ENCODE results near the gene CNTRL.
"Not testable (repeated sequence)": the region's sequence is repeated elsewhere in the genome, so short reads cannot be mapped to it uniquely, and the experiment has no call there.

Gene CNTRL, protein sequence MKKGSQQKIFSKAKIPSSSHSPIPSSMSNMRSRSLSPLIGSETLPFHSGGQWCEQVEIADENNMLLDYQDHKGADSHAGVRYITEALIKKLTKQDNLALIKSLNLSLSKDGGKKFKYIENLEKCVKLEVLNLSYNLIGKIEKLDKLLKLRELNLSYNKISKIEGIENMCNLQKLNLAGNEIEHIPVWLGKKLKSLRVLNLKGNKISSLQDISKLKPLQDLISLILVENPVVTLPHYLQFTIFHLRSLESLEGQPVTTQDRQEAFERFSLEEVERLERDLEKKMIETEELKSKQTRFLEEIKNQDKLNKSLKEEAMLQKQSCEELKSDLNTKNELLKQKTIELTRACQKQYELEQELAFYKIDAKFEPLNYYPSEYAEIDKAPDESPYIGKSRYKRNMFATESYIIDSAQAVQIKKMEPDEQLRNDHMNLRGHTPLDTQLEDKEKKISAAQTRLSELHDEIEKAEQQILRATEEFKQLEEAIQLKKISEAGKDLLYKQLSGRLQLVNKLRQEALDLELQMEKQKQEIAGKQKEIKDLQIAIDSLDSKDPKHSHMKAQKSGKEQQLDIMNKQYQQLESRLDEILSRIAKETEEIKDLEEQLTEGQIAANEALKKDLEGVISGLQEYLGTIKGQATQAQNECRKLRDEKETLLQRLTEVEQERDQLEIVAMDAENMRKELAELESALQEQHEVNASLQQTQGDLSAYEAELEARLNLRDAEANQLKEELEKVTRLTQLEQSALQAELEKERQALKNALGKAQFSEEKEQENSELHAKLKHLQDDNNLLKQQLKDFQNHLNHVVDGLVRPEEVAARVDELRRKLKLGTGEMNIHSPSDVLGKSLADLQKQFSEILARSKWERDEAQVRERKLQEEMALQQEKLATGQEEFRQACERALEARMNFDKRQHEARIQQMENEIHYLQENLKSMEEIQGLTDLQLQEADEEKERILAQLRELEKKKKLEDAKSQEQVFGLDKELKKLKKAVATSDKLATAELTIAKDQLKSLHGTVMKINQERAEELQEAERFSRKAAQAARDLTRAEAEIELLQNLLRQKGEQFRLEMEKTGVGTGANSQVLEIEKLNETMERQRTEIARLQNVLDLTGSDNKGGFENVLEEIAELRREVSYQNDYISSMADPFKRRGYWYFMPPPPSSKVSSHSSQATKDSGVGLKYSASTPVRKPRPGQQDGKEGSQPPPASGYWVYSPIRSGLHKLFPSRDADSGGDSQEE (N-terminal part only)

DNA sequence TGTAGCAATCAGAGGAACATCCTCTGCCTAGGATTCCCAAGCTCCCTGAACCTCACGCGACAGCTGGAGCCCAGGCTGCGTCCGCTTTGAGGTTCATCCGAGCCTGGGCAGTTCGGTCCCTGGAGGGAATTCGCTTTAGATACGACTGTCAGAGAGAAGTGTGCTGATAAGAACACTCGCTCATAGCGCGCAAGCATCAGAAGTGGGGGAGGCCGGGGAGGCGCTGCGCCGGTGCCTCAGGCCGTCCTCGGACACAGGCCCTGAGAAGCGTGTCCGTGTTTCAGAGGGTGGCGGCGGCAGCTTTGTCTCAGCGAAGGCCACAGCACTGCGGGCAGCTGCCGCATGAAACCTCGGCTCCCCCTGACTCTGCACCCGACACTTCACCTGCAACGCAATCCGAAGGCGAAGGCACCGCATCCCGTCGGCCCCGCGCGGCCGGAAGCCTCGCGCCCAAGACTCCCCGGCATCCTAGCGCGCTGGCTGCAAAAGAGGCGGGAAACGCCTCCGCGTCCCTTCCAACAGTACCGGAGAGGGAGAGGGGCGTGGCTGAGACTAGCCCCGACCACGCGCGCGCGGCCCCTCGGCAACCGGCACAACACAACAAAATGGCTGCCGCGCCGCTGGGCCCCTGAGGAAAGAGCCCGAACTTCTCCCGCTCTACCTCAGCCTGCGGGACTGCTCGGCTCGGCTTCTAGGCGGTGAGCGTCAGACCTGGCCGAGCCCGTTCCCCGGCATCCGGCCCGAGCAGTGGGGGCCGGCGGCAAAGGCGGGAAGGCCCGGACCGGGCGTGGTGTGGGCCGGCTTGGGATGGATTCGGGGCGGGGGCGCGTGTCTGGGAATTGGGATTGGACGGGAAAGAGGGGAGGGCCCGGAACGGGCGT is at the start of gene CNTRL:
Gene CNTRL (plus strand): TSS at position 586 of the 881 bp plus-strand sequence. CDS start 13,372 bp downstream, outside the sequence.
- DNase-seq (ENCODE audit: low spot score), result peak; percentile 54

DNA sequence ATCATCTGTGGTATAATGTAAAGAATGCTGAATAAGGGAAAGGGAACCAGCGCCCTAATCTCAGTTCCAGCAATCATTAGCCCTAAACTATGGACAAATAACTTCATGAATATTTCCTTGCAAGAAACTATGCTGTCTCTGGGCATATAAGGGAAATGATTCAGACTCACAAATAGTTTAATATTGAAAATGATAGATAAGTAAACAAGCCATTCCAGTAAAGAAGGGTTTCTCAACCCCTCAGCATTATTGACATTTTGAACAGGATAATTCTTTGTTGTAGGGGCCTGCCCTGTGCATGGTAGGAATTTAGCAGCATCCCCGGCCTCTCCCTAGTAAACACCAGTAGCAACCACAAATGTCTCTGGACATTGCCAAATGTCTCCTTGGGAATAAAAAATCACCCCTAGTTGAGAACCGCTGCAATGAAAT is 48.5 kb upstream of the CNTRL start:
- no peak for DNase-seq (ENCODE audit: low spot score)

DNA sequence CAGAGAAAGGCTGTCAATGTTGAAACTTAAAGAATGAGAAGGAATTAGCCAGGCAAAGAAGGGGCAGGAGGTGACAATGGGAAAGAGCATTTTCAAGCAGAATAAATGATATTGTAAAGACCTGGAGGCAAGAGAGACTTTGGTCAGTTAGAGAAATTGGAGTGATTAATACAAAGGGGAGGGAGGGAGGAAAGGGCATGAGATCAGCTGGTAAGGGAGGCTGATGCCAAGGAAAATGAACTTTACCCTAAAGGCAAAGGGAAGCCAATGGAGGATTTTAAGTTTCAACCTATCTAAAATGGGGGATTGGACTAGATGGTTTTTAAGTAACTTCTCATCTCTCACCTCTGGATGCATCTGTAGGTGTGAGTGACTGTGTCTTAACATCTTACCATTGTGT is 48.0 kb upstream of the CNTRL start:
- no peak for DNase-seq (ENCODE audit: low spot score)

DNA sequence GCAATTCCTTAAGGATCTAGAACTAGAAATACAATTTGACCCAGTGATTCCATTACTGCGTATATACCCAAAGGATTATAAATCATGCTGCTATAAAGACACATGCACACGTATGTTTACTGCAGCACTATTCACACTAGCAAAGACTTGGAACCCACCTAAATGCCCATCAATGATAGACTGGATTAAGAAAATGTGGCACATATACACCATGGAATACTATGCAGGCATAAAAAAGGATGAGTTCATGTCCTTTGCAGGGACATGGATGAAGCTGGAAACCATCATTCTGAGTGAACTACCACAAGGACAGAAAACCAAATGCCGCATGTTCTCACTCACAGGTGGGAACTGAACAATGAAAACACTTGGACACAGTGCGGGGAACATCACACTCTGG is 46.5 kb upstream of the CNTRL start:
- not testable (repeated sequence) for DNase-seq (ENCODE audit: low spot score)

DNA sequence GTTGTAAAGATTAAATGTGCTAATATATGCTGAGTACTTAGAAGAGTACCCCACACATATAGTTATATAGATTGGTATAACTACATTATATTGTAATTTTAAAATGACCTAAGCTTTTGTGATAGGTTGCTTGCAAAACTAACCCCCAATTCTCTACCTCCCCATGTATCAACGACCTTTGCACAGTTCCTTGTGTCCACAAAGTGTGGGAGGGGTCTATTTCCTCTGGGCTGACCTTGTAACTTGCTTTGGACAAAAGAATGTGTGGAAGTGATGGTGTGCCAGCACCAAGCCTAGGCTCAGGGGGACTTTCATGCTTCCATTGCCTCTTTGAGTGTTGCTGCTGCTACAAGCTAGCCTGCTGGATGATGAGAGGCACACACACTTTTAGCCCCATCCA is 45.3 kb upstream of the CNTRL start:
- DNase-seq (ENCODE audit: low spot score), result no peak

DNA sequence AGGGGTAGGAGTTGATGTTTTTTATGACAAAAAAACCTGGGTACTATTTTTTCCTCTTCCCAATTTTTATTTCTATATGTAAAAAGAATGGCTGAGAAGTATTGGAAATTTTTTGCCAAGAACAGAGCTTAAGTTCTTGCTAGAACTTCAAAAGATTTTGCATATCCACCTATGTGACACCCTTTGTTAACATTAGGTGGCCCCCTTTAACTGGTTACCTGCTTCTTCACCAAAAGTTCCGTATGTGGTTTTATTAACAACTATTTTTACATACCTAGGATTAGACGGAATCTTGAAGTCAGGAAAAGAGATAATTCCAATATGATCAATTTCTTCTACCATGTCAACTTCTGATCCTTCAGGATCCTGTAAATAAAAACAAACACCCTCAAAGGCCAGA is 40.2 kb upstream of the CNTRL start:
- DNase-seq (ENCODE audit: low spot score), result no peak

DNA sequence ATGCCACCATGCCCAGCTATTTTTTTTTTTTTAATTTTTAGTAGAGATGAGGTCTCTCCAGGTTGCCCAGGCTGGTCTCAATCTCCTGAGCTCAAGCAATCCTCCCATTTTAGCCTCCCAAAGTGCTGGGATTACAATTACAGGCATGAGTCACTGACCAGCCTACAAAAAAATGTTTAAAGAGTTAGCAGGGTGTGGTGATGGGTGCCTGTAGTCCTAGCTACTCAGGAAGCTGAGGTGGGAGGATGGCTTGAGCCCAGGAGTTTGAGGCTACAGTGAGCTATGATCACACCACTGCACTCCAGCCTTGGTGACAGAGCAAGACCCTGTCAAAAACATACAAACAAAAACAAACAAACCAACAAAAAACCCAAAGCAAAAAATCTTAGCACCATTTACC is 39.0 kb upstream of the CNTRL start:
- not testable (repeated sequence) for DNase-seq (ENCODE audit: low spot score)

DNA sequence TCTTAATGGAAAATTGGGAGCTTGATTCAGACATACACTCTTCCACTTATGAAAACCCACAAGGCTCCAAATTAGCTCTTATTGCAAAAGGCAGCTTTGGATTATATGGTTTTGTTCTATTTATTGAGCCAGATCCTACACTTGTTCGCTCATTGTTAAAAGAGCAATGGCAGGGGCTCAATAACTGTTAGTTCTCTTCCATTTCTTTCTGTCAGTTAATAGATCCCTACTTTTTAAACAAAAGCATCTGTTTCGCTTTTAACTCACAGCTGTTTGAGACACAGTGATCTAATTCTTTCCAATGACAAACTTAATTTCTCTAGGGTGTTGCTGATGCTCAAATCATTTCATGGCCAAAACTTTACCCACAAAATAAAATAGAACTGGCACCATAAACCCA is 36.4 kb upstream of the CNTRL start:
- no peak for DNase-seq (ENCODE audit: low spot score)

DNA sequence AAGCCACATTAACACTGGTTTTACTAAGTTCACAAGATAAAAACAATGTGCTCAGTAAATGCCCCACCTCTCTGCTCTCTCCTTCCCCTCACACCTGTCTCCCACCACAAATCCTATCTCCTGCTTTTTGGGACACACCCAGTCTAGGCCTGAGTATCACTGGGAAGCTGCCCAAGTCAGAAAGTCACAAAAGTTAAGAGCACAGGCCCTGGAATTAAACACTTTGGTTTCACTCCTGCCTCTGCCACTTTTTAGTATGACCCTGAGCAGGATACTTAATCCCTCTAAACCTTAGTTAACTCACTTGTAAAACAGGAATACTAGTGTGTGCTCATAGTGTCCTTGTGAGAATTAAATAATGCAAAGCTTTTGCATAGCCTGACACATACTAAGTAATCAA is 36.0 kb upstream of the CNTRL start:
- DNase-seq (ENCODE audit: low spot score), result no peak

DNA sequence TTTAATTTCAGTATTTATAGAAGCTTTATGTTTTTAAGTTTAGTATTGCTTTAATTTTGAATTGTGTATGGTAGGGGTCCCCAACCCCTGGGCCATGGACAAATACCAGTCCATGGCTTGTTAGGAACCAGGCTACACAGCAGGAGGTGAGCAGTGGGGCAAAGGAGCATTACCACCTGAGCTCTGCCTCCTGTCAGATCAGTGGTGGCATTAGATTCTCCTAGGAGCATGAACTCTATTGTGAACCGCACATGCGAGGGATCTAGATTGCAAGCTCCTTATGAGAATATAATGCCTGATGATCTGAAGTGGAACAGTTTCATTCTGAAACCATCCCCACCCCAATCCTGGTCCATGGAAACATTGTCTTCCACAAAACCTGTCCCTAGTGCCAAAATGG is 26.6 kb upstream of the CNTRL start:
- DNase-seq (ENCODE audit: low spot score), result no peak

DNA sequence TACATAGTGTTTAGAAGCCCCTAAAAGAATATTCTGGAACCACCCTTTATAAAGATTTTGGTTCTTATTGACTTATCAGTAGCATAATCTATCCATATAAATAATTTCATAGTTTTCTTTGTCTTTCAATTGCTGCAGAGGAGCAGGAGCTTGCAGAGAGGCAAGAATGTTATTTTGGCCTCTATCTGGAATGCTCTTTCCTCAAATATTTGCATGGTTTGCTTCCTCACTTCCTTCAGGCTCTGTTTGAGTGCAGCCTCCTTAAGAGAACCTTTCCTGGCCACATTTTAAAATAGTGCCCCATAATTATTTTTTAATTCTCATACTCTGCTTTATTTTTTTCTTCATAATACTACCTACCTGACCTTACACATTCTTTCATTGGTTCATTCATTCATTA is 26.1 kb upstream of the CNTRL start:
- DNase-seq (ENCODE audit: low spot score), result no peak

DNA sequence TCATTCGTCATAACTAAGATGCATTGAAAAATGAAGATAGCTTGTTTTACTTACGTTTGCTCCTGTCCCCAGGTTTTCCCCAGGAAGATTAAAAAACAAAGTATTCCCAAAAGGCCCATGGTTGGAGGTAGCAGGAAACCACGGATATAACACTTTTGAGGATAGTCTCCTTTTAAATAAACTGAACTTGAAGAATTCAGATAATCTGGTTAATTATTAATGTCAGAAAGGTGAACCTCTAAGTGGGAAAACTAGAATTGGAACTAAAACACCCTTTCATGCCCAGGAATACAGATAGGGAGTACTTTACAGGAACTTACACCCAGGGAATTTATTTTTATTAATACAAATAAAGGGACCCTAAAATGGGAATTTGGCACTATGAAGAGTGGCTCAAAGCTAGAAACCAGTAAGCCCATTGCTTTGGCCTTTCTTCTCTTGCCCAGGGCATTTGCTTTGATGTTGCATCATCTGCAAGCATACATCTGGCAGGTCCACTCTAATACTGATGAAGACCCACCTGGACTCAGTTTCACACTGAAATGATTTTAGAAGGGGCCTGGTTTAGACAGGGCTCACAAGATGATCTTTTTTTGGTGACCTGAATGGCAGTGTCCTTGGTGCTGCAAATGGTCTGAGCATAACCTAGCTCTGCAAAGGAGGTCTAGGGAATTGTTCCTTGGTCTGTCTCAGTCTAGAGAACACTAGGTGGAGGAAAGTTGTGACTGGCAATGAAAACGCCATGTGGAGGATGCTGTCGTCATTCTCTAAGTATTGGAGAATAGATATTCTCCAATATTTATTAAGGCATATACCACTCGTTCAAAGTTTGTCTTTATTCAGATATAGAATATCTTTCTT is 24.4 kb upstream of the CNTRL start, which contains the start of gene C5:
Gene C5 (minus strand): TSS at position 148 of the 861 bp plus-strand sequence. CDS start 29 bp downstream, at position 119.
- no peak for DNase-seq (ENCODE audit: low spot score)

DNA sequence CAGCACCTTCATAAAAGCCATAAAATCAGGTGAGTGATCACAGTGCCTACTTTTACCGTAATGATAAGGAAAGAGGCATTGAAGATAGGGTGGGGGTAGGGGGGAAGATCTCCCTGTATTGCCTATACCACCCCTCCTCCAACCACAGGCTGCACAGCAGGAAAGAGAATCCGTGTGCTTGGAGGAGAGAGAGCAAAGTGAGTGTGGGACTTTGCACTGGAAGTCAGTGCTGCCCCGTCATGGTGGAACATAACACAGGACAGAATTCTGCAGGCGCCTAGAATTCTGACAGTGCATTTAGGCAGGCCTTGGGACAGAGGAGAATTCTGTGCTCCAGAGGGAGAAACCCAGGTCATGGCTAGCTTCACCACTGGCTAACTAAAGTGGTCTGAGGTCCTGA is 21.2 kb upstream of the CNTRL start:
- DNase-seq (ENCODE audit: low spot score), result no peak

DNA sequence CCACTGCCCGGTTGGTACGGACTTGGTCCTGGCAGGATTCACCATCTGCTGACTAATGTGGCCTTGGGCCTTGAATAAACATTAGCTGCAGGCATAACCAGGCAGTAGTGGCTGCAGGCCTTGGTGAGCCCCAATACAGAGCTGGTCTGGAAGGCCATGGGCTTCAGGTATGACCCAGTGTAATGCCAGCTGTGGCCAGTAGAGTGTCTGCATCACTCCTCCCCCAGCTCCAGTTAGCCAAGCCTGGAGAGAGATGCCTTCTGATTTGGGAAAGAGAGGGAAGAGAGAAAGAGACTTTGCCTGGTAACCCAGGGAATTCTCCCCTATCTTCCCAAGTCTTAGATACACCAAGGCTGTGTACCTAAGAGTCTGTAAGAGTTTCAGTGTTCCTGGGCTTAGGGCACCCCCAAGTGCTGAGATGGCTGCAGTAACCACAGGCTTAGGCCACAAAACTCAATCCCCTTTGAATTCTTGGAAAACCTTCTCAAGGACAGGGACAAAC is 19.1 kb upstream of the CNTRL start:
- DNase-seq (ENCODE audit: low spot score), result no peak

DNA sequence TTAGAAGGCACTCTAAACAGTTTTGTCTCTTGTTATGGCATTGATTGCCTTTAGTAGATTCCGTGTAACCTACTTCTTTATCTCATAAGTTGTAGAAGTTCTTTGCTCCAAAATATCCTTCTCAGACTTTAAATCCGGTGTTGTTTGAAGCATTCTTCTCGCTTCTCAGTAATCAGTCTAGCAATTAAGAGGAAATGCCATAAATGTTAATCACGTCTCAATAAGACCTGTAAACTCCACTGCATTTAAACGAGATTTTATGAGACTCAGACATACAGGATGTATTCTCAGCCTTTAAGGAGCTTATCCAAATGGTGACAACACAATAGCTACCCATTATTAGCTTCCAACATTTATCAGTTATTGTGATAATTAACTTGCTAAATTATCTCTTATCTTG is 16.9 kb upstream of the CNTRL start:
- DNase-seq (ENCODE audit: low spot score), result no peak

DNA sequence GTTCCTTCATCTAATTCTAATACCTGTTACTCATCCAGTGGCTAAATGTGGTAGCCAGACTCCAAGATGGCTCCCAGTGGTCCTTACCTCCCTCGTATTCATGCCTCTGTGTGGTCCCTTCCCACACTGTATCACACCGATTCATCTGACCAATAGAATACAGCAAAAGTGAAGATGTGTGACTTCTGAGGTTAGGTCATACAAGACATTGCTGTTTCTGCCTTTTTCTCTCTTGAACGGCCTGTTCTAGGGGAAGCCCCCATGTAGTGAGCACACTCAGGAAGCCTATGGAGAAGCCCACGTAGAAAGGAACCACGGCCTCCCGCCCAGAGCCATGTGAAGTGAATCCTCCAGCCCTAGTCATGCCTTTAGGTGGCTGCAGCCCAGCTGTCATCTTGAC is 15.2 kb upstream of the CNTRL start:
- no peak for DNase-seq (ENCODE audit: low spot score)

DNA sequence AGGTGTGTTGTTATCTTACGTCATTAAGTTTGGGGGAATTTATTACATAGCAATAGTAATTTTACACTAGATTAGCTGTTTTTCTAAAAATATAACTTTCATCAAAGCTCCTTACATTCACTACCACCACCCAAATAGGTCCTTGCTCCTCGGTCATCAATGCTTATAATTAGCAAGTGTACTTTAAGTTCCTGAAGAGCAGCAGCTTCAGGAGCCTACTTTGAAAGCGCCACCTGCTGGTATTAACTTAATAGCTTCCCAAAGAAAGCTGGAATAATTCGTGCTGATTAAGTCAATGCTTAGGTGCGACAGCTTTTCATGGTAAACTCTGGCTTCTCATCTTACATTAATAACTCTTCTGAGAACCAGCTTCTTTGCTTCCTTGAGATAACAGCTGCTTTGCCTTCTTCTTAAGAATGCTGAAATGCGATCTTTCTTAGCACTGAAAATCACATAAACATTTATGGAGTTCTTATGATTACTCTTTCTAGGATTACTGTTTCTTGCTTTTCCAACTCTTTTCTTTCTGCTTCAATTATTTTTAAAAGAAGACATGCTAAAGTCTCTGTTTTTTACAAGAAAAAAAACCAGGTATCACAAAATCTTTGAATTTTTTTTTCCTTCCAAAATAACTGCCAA is 14.6 kb upstream of the CNTRL start:
- DNase-seq (ENCODE audit: low spot score), result peak; percentile 70

DNA sequence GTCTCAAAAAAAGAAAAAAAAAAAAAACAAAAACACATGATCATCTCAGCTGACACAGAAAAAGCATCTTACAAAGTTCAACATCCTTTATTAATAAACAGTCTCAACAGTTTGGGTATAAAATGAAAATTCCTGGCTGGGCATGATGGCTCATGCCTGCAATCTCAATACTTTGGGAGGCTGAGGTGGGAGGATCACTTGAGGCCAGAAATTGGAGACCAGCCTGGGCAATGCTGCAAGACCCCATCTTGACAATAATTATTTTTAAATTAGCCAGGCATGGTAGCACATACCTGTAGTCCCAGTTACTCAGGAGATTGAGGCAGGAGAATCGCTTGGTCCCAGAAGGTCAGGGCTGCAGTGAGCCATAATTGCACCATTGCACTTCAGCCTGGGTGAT is 7.9 kb upstream of the CNTRL start:
- no peak for DNase-seq (ENCODE audit: low spot score)

DNA sequence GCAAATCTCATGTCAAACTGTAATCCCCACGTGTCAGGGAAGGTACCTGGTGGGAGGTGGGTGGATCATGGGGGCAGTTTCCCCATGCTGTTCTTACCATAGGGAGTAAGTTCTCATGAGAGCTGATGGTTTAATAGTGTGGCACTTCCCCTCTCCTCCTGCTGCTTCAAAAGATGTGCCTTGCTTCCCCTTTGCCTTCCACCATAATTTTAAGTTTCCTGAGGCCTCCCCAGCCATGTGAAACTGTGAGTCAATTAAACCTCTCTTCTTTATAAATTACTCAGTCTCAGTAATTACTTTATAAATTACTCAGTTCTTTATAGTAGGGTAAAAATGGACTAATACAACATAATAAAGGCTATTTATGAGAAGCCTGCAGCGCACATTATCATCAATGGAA is 7.1 kb upstream of the CNTRL start:
- DNase-seq (ENCODE audit: low spot score), result no peak

DNA sequence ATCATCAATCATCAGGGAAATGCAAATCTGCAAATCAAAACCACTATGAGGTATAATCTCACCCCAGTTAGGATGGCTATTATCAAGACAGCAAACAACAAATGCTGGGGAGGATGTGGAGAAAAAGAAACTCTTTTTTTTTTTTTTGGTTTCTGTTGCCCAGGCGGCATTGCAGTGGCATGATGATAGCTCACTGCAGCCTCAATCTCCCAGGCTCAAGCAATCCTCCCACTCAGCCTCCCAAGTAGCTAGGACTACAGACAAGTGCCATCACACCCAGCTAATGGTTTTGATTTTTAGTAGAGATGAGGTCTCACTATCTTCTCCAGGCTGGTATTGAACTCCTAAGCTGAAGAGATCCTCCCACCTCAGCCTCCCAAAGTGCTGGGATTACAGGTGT is 5.4 kb upstream of the CNTRL start:
- no peak for DNase-seq (ENCODE audit: low spot score)
